HepG2 (cell line): ENCODE results near the gene PHKB. TPM values are rescaled to one million over a fixed set of nuclear protein-coding genes. Genes with fewer than 3 reads are reported as not detected.
A peak's percentile ranks its signal among the peaks of the same experiment; 100 is the strongest.

ENCODE experiments used
- AKAP8 ChIP-seq: sonication (generic); formaldehyde crosslinking; IDR thresholded peaks from 2 replicates; pipeline ENCODE4 v1.5.1; 2020; ENCODE audit warnings: mild to moderate bottlenecking, missing genetic modification reagents
- CC2D1A ChIP-seq: sonication (generic); formaldehyde crosslinking; IDR thresholded peaks from 2 replicates; pipeline ENCODE4 v1.8.1; 2023; ENCODE audit warnings: mild to moderate bottlenecking, missing genetic modification reagents
- CHD2 ChIP-seq: IDR thresholded peaks from 2 replicates; pipeline ENCODE4 v1.6.1; 2011; ENCODE audit warnings: low read depth, low read length, improper control_type of control experiment
- EHMT2 ChIP-seq: fragments of 200-600 bp; sonication (generic); IDR thresholded peaks from 2 replicates; pipeline ENCODE4 v1.7.0; 2017; ENCODE audit warnings: antibody characterized with exemption, low read depth, low read length, borderline replicate concordance
- KAT2B ChIP-seq: fragments of 150-350 bp; IDR thresholded peaks from 2 replicates; pipeline ENCODE4 v1.6.1; 2014; ENCODE audit warnings: low read depth, low read length, borderline replicate concordance
- KDM2A ChIP-seq: sonication (generic); formaldehyde crosslinking; IDR thresholded peaks from 2 replicates; pipeline ENCODE4 v1.4.0; 2020; ENCODE audit warnings: low read depth, missing genetic modification reagents, borderline replicate concordance
- MEF2D ChIP-seq: sonication (generic); formaldehyde crosslinking; IDR thresholded peaks from 2 replicates; pipeline ENCODE4 v1.5.1; 2020; ENCODE audit warnings: mild to moderate bottlenecking, missing genetic modification reagents
- NR3C1 ChIP-seq: sonication (generic); formaldehyde crosslinking; IDR thresholded peaks from 2 replicates; pipeline ENCODE4 v1.4.0; 2020; ENCODE audit warnings: missing genetic modification reagents
- NRL ChIP-seq: sonication (generic); formaldehyde crosslinking; IDR thresholded peaks from 2 replicates; pipeline ENCODE4 v1.5.0; 2020; ENCODE audit warnings: missing genetic modification reagents, mild to moderate bottlenecking, moderate library complexity, borderline replicate concordance
- ONECUT2 ChIP-seq: sonication (generic); formaldehyde crosslinking; IDR thresholded peaks from 2 replicates; pipeline ENCODE4 v1.4.0; 2020; ENCODE audit warnings: missing genetic modification reagents
- POLR2A ChIP-seq, 2 experiments: IDR thresholded peaks; 2 replicates each; pipeline ENCODE4 v1.6.1; 2011; ENCODE audit warnings: low read depth in 2 of 2, low read length in 2 of 2, mild to moderate bottlenecking in 1 of 2, moderate library complexity in 1 of 2; ENCODE audit not compliant: insufficient read depth in 1 of 2
- TEAD2 ChIP-seq: sonication (generic); formaldehyde crosslinking; IDR thresholded peaks from 2 replicates; pipeline ENCODE4 v1.9.0; 2021; ENCODE audit warnings: missing genetic modification reagents
- THYN1 ChIP-seq: sonication (generic); formaldehyde crosslinking; IDR thresholded peaks from 2 replicates; pipeline ENCODE4 v1.8.1; 2023; ENCODE audit warnings: low read depth, mild to moderate bottlenecking, moderate library complexity, missing genetic modification reagents, borderline replicate concordance
- U2AF1 ChIP-seq: fragments of 200-400 bp; formaldehyde crosslinking; optimal IDR thresholded peaks from 2 replicates; pipeline ENCODE3; 2017; ENCODE audit warnings: mild to moderate bottlenecking, low read depth, low read length
- ZBTB42 ChIP-seq: sonication (generic); formaldehyde crosslinking; IDR thresholded peaks from 2 replicates; pipeline ENCODE4 v1.5.0; 2020; ENCODE audit warnings: mild to moderate bottlenecking, missing genetic modification reagents
- ZMYM3 ChIP-seq: sonication (generic); formaldehyde crosslinking; IDR thresholded peaks from 2 replicates; pipeline ENCODE4 v1.5.1; 2020; ENCODE audit warnings: mild to moderate bottlenecking, missing genetic modification reagents
- ZNF225 ChIP-seq: sonication (generic); formaldehyde crosslinking; IDR thresholded peaks from 2 replicates; pipeline ENCODE4 v1.4.0; 2020; ENCODE audit warnings: mild to moderate bottlenecking, missing genetic modification reagents
- ZNF3 ChIP-seq: IDR thresholded peaks from 2 replicates; pipeline ENCODE4 v1.7.0; 2017; ENCODE audit warnings: inconsistent platforms
- ZNF44 ChIP-seq: sonication (generic); formaldehyde crosslinking; IDR thresholded peaks from 2 replicates; pipeline ENCODE4 v1.5.1; 2020; ENCODE audit warnings: mild to moderate bottlenecking, missing genetic modification reagents
- ZNF550 ChIP-seq: sonication (generic); formaldehyde crosslinking; IDR thresholded peaks from 2 replicates; pipeline ENCODE4 v1.4.0; 2020; ENCODE audit warnings: mild to moderate bottlenecking, missing genetic modification reagents, borderline replicate concordance
- ZNF619 ChIP-seq: sonication (generic); formaldehyde crosslinking; IDR thresholded peaks from 2 replicates; pipeline ENCODE4 v1.4.0; 2020; ENCODE audit warnings: mild to moderate bottlenecking, missing genetic modification reagents
- ZNF7 ChIP-seq: IDR thresholded peaks from 2 replicates; pipeline ENCODE4 v1.6.1; 2016; ENCODE audit warnings: missing biosample characterization, missing genetic modification reagents
- ZNF703 ChIP-seq: sonication (generic); formaldehyde crosslinking; IDR thresholded peaks from 2 replicates; pipeline ENCODE4 v1.5.1; 2020; ENCODE audit warnings: missing genetic modification reagents, mild to moderate bottlenecking, moderate library complexity, borderline replicate concordance
- polyA plus RNA-seq, 8 experiments: library from polyadenylated mRNA; depleted of rRNA in 3 of 8; stranded (reverse) in 7 of 8; unstranded in 1 of 8; fragments of >200 nt; fragmentation: Illumina TruSeq in 4 of 8; extraction: Trizol in 4 of 8; gene quantifications; 2 replicates each; pipeline versions ENCODE4 v1.2.1 to v1.2.3, GENCODE V29; 2011 to 2016; ENCODE audit warnings: low read depth in 4 of 8, missing spikeins in 1 of 8, mixed read lengths in 1 of 8; ENCODE audit not compliant: insufficient read depth in 1 of 8
- total RNA-seq, 5 experiments: library from RNA; depleted of rRNA; stranded (reverse); fragments of >200 nt; fragmentation: Illumina TruSeq; extraction: Trizol; gene quantifications; 2 replicates each; pipeline ENCODE4 v1.2.3, GENCODE V29; 2016; ENCODE audit warnings: low read depth in 1 of 5
- TF ChIP-seq, protein P1 (sequence below): sonication (generic); formaldehyde crosslinking; IDR thresholded peaks from 2 replicates; pipeline ENCODE4 v1.8.1; 2023; ENCODE audit warnings: mild to moderate bottlenecking, inconsistent platforms, moderate library complexity, missing genetic modification reagents, borderline replicate concordance
- TF ChIP-seq, protein P2 (sequence below): sonication (generic); formaldehyde crosslinking; IDR thresholded peaks from 2 replicates; pipeline ENCODE4 v1.4.0; 2020; ENCODE audit warnings: mild to moderate bottlenecking, missing genetic modification reagents
- TF ChIP-seq, protein P3 (sequence below): sonication (generic); formaldehyde crosslinking; IDR thresholded peaks from 2 replicates; pipeline ENCODE4 v1.4.0; 2020; ENCODE audit warnings: missing genetic modification reagents
- TF ChIP-seq, protein P4 (sequence below): IDR thresholded peaks from 2 replicates; pipeline ENCODE4 v1.6.1; 2016; ENCODE audit warnings: missing biosample characterization, missing genetic modification reagents, low read depth
- TF ChIP-seq, protein P5 (sequence below): IDR thresholded peaks from 2 replicates; pipeline ENCODE4 v1.6.1; 2016; ENCODE audit warnings: mild to moderate bottlenecking, missing biosample characterization, missing genetic modification reagents

The PHKB gene
- total and polyA plus RNA-seq, 2 of the 13 experiments (the other 11 are each of a cell fraction or from before 2014, with no cell fraction given): 66.0 to 80.8 TPM

DNA sequence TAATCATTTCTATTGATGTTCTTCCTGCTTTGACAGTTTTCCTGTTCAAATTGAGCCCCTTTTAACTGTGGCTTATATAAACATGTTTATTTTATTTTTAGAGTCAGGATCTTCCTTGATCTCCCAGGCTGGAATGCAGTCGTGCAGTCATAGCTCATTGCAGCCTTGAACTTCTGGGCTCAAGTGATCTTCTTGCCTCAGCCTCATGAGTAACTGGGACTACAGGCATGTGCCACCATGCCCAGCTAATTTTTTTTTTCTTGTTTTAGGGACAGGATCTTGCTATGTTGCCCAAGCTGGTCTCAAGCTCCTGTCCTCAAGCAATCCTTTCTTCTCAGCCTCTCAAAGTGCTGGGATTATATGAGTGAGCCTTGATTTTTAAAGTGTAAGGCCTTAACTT, 14.7 kb downstream of the PHKB start (continued):
- TF ChIP-seq, protein P1, sequence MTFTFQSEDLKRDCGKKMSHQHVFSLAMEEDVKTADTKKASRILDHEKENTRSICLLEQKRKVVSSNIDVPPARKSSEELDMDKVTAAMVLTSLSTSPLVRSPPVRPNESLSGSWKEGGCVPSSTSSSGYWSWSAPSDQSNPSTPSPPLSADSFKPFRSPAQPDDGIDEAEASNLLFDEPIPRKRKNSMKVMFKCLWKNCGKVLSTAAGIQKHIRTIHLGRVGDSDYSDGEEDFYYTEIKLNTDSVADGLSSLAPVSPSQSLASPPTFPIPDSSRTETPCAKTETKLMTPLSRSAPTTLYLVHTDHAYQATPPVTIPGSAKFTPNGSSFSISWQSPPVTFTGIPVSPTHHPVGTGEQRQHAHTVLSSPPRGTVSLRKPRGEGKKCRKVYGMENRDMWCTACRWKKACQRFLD (CRISPR knock-in tag): no peak
- peak; percentile 76 for TF ChIP-seq ZMYM3 (CRISPR knock-in tag)
- TF ChIP-seq ZNF619: no peak
- TF ChIP-seq KDM2A: 0 out of 2 replicates have a peak, but pooled peaks have one; percentile 32
- no peak for TF ChIP-seq NR3C1 (CRISPR knock-in tag)
- TF ChIP-seq, protein P2, sequence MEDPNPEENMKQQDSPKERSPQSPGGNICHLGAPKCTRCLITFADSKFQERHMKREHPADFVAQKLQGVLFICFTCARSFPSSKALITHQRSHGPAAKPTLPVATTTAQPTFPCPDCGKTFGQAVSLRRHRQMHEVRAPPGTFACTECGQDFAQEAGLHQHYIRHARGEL (CRISPR knock-in tag): no peak
- TF ChIP-seq, protein P3, sequence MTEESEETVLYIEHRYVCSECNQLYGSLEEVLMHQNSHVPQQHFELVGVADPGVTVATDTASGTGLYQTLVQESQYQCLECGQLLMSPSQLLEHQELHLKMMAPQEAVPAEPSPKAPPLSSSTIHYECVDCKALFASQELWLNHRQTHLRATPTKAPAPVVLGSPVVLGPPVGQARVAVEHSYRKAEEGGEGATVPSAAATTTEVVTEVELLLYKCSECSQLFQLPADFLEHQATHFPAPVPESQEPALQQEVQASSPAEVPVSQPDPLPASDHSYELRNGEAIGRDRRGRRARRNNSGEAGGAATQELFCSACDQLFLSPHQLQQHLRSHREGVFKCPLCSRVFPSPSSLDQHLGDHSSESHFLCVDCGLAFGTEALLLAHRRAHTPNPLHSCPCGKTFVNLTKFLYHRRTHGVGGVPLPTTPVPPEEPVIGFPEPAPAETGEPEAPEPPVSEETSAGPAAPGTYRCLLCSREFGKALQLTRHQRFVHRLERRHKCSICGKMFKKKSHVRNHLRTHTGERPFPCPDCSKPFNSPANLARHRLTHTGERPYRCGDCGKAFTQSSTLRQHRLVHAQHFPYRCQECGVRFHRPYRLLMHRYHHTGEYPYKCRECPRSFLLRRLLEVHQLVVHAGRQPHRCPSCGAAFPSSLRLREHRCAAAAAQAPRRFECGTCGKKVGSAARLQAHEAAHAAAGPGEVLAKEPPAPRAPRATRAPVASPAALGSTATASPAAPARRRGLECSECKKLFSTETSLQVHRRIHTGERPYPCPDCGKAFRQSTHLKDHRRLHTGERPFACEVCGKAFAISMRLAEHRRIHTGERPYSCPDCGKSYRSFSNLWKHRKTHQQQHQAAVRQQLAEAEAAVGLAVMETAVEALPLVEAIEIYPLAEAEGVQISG: no peak
- TF ChIP-seq ZNF703 (CRISPR knock-in tag): no peak
- TF ChIP-seq THYN1: no peak
- TF ChIP-seq ZNF550 (CRISPR knock-in tag): no peak
- no peak for TF ChIP-seq AKAP8 (CRISPR knock-in tag)
- no peak for TF ChIP-seq U2AF1
- no peak for TF ChIP-seq CHD2
- TF ChIP-seq ZNF7: no peak
- no peak for TF ChIP-seq ONECUT2 (CRISPR knock-in tag)
- TF ChIP-seq ZNF225: no peak
- no peak for TF ChIP-seq EHMT2
- TF ChIP-seq, protein P4, sequence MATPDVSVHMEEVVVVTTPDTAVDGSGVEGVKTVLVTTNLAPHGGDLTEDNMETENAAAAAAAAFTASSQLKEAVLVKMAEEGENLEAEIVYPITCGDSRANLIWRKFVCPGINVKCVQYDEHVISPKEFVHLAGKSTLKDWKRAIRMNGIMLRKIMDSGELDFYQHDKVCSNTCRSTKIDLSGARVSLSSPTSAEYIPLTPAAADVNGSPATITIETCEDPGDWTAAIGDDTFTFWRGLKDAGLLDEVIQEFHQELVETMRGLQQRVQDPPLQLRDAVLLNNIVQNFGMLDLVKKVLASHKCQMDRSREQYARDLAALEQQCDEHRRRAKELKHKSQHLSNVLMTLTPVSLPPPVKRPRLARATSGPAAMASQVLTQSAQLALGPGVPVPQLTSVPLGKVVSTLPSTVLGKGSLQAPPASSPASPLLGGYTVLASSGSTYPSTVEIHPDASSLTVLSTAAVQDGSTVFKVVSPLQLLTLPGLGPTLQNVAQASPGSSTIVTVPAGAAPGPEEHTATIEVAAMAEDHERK (CRISPR knock-in tag): no peak
- no peak for TF ChIP-seq CC2D1A (CRISPR knock-in tag)
- TF ChIP-seq TEAD2 (CRISPR knock-in tag): no peak
- TF ChIP-seq MEF2D (CRISPR knock-in tag): peak; percentile 99
- no peak for TF ChIP-seq ZNF3
- TF ChIP-seq NRL (CRISPR knock-in tag): no peak
- TF ChIP-seq KAT2B: no peak
- no peak for TF ChIP-seq ZBTB42 (CRISPR knock-in tag)
- no peak for TF ChIP-seq POLR2A (IDR thresholded peaks at IDR 0.05; ENCODE audit: insufficient read depth in 1 of 2, low read depth in 2 of 2, low read length in 2 of 2)
- TF ChIP-seq, protein P5, sequence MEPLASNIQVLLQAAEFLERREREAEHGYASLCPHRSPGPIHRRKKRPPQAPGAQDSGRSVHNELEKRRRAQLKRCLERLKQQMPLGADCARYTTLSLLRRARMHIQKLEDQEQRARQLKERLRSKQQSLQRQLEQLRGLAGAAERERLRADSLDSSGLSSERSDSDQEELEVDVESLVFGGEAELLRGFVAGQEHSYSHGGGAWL: no peak
- TF ChIP-seq ZNF44 (CRISPR knock-in tag): no peak
